Naive thymus-derived CD4-positive, alpha-beta T cell (primary cell): ENCODE results near the gene HSD11B2. TPM values are rescaled to one million over a fixed set of nuclear protein-coding genes. Genes with fewer than 3 reads are reported as not detected.

Experiments used
- ATAC-seq: fragments of 150-1000 bp; cut with Tn5 transposase; 2 replicates; pipeline ENCODE4 v1.10.0; 2021; ENCODE audit warnings: mild to moderate bottlenecking, moderate library complexity
- CTCF ChIA-PET: fragments of 350-600 bp; sonication (Branson Sonifier 250); formaldehyde crosslinking; loops from one replicate; lab custom pipeline; 2021; ENCODE audit warnings: antibody characterized with exemption; lab: Charles Lee
- POLR2A ChIA-PET: fragments of 350-600 bp; sonication (Branson Sonifier 250); formaldehyde crosslinking; loops from one replicate; lab custom pipeline; 2021; ENCODE audit warnings: antibody characterized with exemption, inconsistent platforms; lab: Charles Lee
- DNase-seq, 9 donors: peaks; one replicate each; pipeline versions ENCODE4 v3.0.0 to v3.0.0-alpha.2; 2020 to 2022; ENCODE audit warnings: mixed read lengths in 1 of 9
- H3K27ac ChIP-seq: one replicate; pipeline ENCODE4 v1.7.0; 2013; ENCODE audit warnings: mild to moderate bottlenecking, low read depth, low read length, moderate library complexity
- H3K27me3 ChIP-seq, 2 donors: one replicate each; pipeline ENCODE4 v1.7.0; 2013; ENCODE audit warnings: low read length in 2 of 2, mild to moderate bottlenecking in 2 of 2, moderate library complexity in 2 of 2; ENCODE audit not compliant: control insufficient read depth in 2 of 2, insufficient read depth in 2 of 2
- H3K36me3 ChIP-seq, 3 experiments: 1 replicate in 2 of 3; 2 replicates in 1 of 3; pipeline ENCODE4 v1.7.0; 2013; ENCODE audit warnings: low read length in 3 of 3, mild to moderate bottlenecking in 3 of 3, moderate library complexity in 1 of 3; ENCODE audit not compliant: insufficient read depth in 3 of 3, control insufficient read depth in 2 of 3
- H3K4me1 ChIP-seq, 2 donors: one replicate each; pipeline ENCODE4 v1.7.0; 2013; ENCODE audit warnings: low read length in 2 of 2, mild to moderate bottlenecking in 2 of 2, moderate library complexity in 1 of 2; ENCODE audit not compliant: control insufficient read depth in 2 of 2, insufficient read depth in 2 of 2
- H3K4me3 ChIP-seq: 2 replicates; pipeline ENCODE4 v1.7.0; 2013; ENCODE audit warnings: mild to moderate bottlenecking, low read length
- H3K9me3 ChIP-seq, 3 experiments: 1 replicate in 2 of 3; 2 replicates in 1 of 3; pipeline ENCODE4 v1.7.0; 2013; ENCODE audit warnings: low read length in 3 of 3; ENCODE audit not compliant: control insufficient read depth in 2 of 3
- H3K27ac Mint-ChIP-seq, 9 donors: one replicate each; pipeline ENCODE4 v1.8.0; 2020 to 2022; ENCODE audit warnings: mixed read lengths in 9 of 9, mild to moderate bottlenecking in 8 of 9, moderate library complexity in 5 of 9, inconsistent platforms in 2 of 9
- H3K27me3 Mint-ChIP-seq, 5 donors: one replicate each; pipeline ENCODE4 v1.8.0; 2021 to 2022; ENCODE audit warnings: mixed read lengths in 5 of 5, mild to moderate bottlenecking in 1 of 5
- H3K36me3 Mint-ChIP-seq, 5 donors: one replicate each; pipeline ENCODE4 v1.8.0; 2020 to 2022; ENCODE audit warnings: mixed read lengths in 5 of 5, mild to moderate bottlenecking in 3 of 5, inconsistent platforms in 1 of 5
- H3K4me1 Mint-ChIP-seq, 7 donors: one replicate each; pipeline ENCODE4 v1.8.0; 2020 to 2022; ENCODE audit warnings: mixed read lengths in 7 of 7, mild to moderate bottlenecking in 3 of 7, inconsistent platforms in 1 of 7
- H3K4me3 Mint-ChIP-seq, 10 donors: one replicate each; pipeline ENCODE4 v1.8.0; 2020 to 2022; ENCODE audit warnings: mild to moderate bottlenecking in 10 of 10, mixed read lengths in 10 of 10, moderate library complexity in 6 of 10, inconsistent platforms in 2 of 10
- H3K9me3 Mint-ChIP-seq, 11 donors: one replicate each; pipeline ENCODE4 v1.8.0; 2020 to 2022; ENCODE audit warnings: mixed read lengths in 11 of 11, mild to moderate bottlenecking in 4 of 11, inconsistent platforms in 1 of 11, moderate library complexity in 1 of 11
- intact Hi-C, 2 donors: fragments of 100-400 bp; cut with micrococcal nuclease; formaldehyde crosslinking; loops; one replicate each; pipeline ENCODE4 v1.15.1; 2023
- polyA plus RNA-seq, 2 donors: library from polyadenylated mRNA; unstranded; fragments of 300-500 nt; fragmentation: Illumina TruSeq; gene quantifications; one replicate each; pipeline ENCODE4 v1.2.3, GENCODE V29; 2021
- total RNA-seq, 6 experiments: library from RNA in 5 of 6; stranded (reverse) in 5 of 6; gene quantifications; 1 replicate in 5 of 6; 2 replicates in 1 of 6; pipeline ENCODE4 v1.2.3 and lab custom pipeline; 2021 to 2026

HSD11B2 gene
- total and polyA plus RNA-seq, 7 experiments from 2014 or later = 0.17 TPM; not detected in 6

- peaks cover 5 to 12% of the 10 kb centered on the region in 2 donors for H3K27me3 ChIP-seq
- no peaks in the 10 kb centered on the region for H3K36me3 ChIP-seq
- Mint-ChIP-seq H3K27me3 (peaks cover 26 to 58% (median 35%) of the 10 kb centered on the region in 5 donors), H3K36me3 (no peaks in the 10 kb centered on the region), H3K27ac (no peak overlapping the region), H3K9me3 (peaks cover 0 to 1% (median 0%) of the 10 kb centered on the region in 11 donors), H3K4me3 (no peak overlapping the region), H3K4me1 (peaks cover 0 to 12% (median 4%) of the 10 kb centered on the region in 7 donors)
- no peak overlapping the region for H3K27ac ChIP-seq
- ChIA-PET POLR2A (no interaction called here), CTCF (interaction anchor here (0.6 to 1.5 kb wide), 6 partner anchors 15 to 85 kb away, joined by 3 to 5 read pairs (median 4); partner anchors contain the start of gene ATP6V0D1)
- peaks cover 0 to 5% of the 10 kb centered on the region in 2 donors for H3K4me1 ChIP-seq
- ATAC-seq (peak; percentile 72), DNase-seq (peak in 4 of 9 donors; percentile 31 to 71 (median 42))
- H3K9me3 ChIP-seq = no peaks in the 10 kb centered on the region
- intact Hi-C loops = loop anchor here (1.0 kb wide), 2 partner anchors 37 to 38 kb away; no protein-coding TSS in a partner anchor
- no peak overlapping the region for H3K4me3 ChIP-seq
These were observed 2.7 kb upstream of the HSD11B2 start for GRCh38 chr16:67428146-67428731.

GRCh38 chr16:67429053-67429798 lies 1.7 kb upstream of the HSD11B2 start:
- H3K9me3 ChIP-seq = no peaks in the 10 kb centered on the region
- H3K4me3 ChIP-seq = no peak overlapping the region
- Mint-ChIP-seq H3K9me3 (peaks cover 0 to 1% (median 0%) of the 10 kb centered on the region in 11 donors), H3K4me3 (peak overlapping the region in 8 of 10 donors; percentile 32 to 86 (median 59)), H3K27ac (no peak overlapping the region), H3K27me3 (peaks cover 26 to 58% (median 35%) of the 10 kb centered on the region in 5 donors), H3K4me1 (peaks cover 0 to 12% (median 4%) of the 10 kb centered on the region in 7 donors), H3K36me3 (no peaks in the 10 kb centered on the region)
- intact Hi-C loops = no loop called here
- ChIA-PET CTCF (interaction anchor here (1.5 kb wide), 2 partner anchors 14 to 84 kb away, joined by 3 to 5 read pairs; no protein-coding TSS in a partner anchor), POLR2A (no interaction called here)
- peaks cover 5 to 12% of the 10 kb centered on the region in 2 donors for H3K27me3 ChIP-seq
- ATAC-seq (no peak), DNase-seq (no peak)
- no peak overlapping the region for H3K27ac ChIP-seq
- no peaks in the 10 kb centered on the region for H3K36me3 ChIP-seq
- peaks cover 0 to 5% of the 10 kb centered on the region in 2 donors for H3K4me1 ChIP-seq

- H3K4me1 Mint-ChIP-seq = peaks cover 0 to 12% (median 4%) of the 10 kb centered on the region in 7 donors
- no peak for DNase-seq
- H3K27me3 Mint-ChIP-seq = peaks cover 26 to 58% (median 34%) of the 10 kb centered on the region in 5 donors
- ChIA-PET POLR2A (no interaction called here), CTCF (no interaction called here)
- Histone ChIP-seq H3K27ac (no peak overlapping the region), H3K36me3 (no peaks in the 10 kb centered on the region), H3K9me3 (no peaks in the 10 kb centered on the region), H3K4me3 (no peak overlapping the region), H3K27me3 (peaks cover 5 to 12% of the 10 kb centered on the region in 2 donors), H3K4me1 (peaks cover 0 to 5% of the 10 kb centered on the region in 2 donors)
- no peaks in the 10 kb centered on the region for H3K36me3 Mint-ChIP-seq
- intact Hi-C loops = no loop called here
- peak overlapping the region; percentile 63 to 86 (median 80) for H3K4me3 Mint-ChIP-seq
- peaks cover 0 to 1% (median 0%) of the 10 kb centered on the region in 11 donors for H3K9me3 Mint-ChIP-seq
- ATAC-seq = no peak
- no peak overlapping the region for H3K27ac Mint-ChIP-seq
These were observed 970 bp upstream of the HSD11B2 start for GRCh38 chr16:67429799-67430503.

- H3K27me3 ChIP-seq = peaks cover 5 to 12% of the 10 kb centered on the region in 2 donors
- DNase-seq = peak in 3 of 9 donors; percentile 24 to 52 (median 31)
- no peaks in the 10 kb centered on the region for H3K36me3 Mint-ChIP-seq
- no peaks in the 10 kb centered on the region for H3K36me3 ChIP-seq
- H3K4me3 Mint-ChIP-seq = peak overlapping the region; percentile 63 to 86 (median 80)
- peaks cover 22 to 53% (median 30%) of the 10 kb centered on the region in 5 donors for H3K27me3 Mint-ChIP-seq
- H3K27ac ChIP-seq = no peak overlapping the region
- peak; percentile 35 for ATAC-seq
- peaks cover 0 to 12% (median 4%) of the 10 kb centered on the region in 7 donors for H3K4me1 Mint-ChIP-seq
- H3K9me3 Mint-ChIP-seq = peaks cover 0 to 1% (median 0%) of the 10 kb centered on the region in 11 donors
- H3K4me3 ChIP-seq = no peak overlapping the region
- no peaks in the 10 kb centered on the region for H3K9me3 ChIP-seq
- intact Hi-C loops = no loop called here
- ChIA-PET CTCF (no interaction called here), POLR2A (no interaction called here)
- H3K4me1 ChIP-seq = peaks cover 0 to 5% of the 10 kb centered on the region in 2 donors
- no peak overlapping the region for H3K27ac Mint-ChIP-seq
These were observed 381 bp upstream of the HSD11B2 start for GRCh38 chr16:67430504-67430976.

GRCh38 chr16:67431775-67432505 lies 1.0 kb downstream of the HSD11B2 start:
- Histone ChIP-seq H3K27me3 (peaks cover 5 to 12% of the 10 kb centered on the region in 2 donors), H3K27ac (no peak overlapping the region), H3K9me3 (no peaks in the 10 kb centered on the region), H3K4me3 (no peak overlapping the region), H3K36me3 (peaks cover 0 to 1% (median 0%) of the 10 kb centered on the region in 3 experiments), H3K4me1 (peaks cover 0 to 5% of the 10 kb centered on the region in 2 donors)
- intact Hi-C loops = no loop called here
- peaks cover 0 to 1% (median 0%) of the 10 kb centered on the region in 11 donors for H3K9me3 Mint-ChIP-seq
- H3K27me3 Mint-ChIP-seq = peaks cover 16 to 44% (median 25%) of the 10 kb centered on the region in 5 donors
- CTCF ChIA-PET = interaction anchor here (0.6 kb wide), 1 partner anchor 61 kb away, joined by 8 read pairs; no protein-coding TSS in a partner anchor
- POLR2A ChIA-PET = no interaction called here
- peak overlapping the region in 1 of 9 donors; percentile 75 for H3K27ac Mint-ChIP-seq
- DNase-seq (no peak), ATAC-seq (no peak)
- no peaks in the 10 kb centered on the region for H3K36me3 Mint-ChIP-seq
- peaks cover 0 to 12% (median 4%) of the 10 kb centered on the region in 7 donors for H3K4me1 Mint-ChIP-seq
- peak overlapping the region; percentile 29 to 77 (median 67) for H3K4me3 Mint-ChIP-seq
